Uterus (tissue), 4 donors: Measurements from ENCODE around the gene KCNK3. TPM values are rescaled to one million over a fixed set of nuclear protein-coding genes. Genes with fewer than 3 reads are reported as not detected.

Experiments
- DNase-seq, 2 donors: peaks; one replicate each; pipeline ENCODE4 v3.0.0-alpha.2; 2019 to 2020
- H3K27ac ChIP-seq, 2 donors: fragments of 200-600 bp; sonication (generic); 1 replicate in 1 of 2; 2 replicates in 1 of 2; pipeline ENCODE4 v1.5.1; 2016 to 2018
- H3K27me3 ChIP-seq, 2 donors: fragments of 200-600 bp; sonication (generic); one replicate each; pipeline ENCODE4 v1.5.1; 2018 to 2019; ENCODE audit warnings: control low read depth in 1 of 2
- H3K36me3 ChIP-seq, 2 donors: fragments of 200-600 bp; sonication (generic); one replicate each; pipeline ENCODE4 v1.5.1; 2019; ENCODE audit warnings: control low read depth in 1 of 2
- H3K4me1 ChIP-seq, 2 donors: fragments of 200-600 bp; sonication (generic); one replicate each; pipeline ENCODE4 v1.5.1; 2018 to 2019; ENCODE audit warnings: control low read depth in 1 of 2
- H3K4me3 ChIP-seq, 2 donors: fragments of 200-600 bp; sonication (generic); 1 replicate in 1 of 2; 2 replicates in 1 of 2; pipeline ENCODE4 v1.5.1; 2018 to 2019; ENCODE audit warnings: mild to moderate bottlenecking in 1 of 2
- H3K9me3 ChIP-seq, 2 donors: fragments of 200-600 bp; sonication (generic); one replicate each; pipeline ENCODE4 v1.5.1; 2019; ENCODE audit warnings: control low read depth in 1 of 2
- POLR2A ChIP-seq, 2 donors: fragments of 450-650 bp; IDR thresholded peaks; one replicate each; pipeline ENCODE4 v1.6.1; 2016; ENCODE audit warnings: antibody characterized with exemption in 2 of 2, mild to moderate bottlenecking in 1 of 2, moderate library complexity in 1 of 2
- intact Hi-C: fragments of 100-400 bp; cut with DNase I; formaldehyde crosslinking; loops from one replicate; pipeline ENCODE4 v1.15.1; 2023; ENCODE audit warnings: low total_unique reads
- total RNA-seq, 4 donors: library from RNA; depleted of rRNA in 3 of 4; stranded (reverse); fragments of >200 nt in 3 of 4; gene quantifications; one replicate each; pipeline versions ENCODE4 v1.1.0 to v1.2.4, GENCODE V29; 2014 to 2023
- TF ChIP-seq, protein P1 (sequence below), 4 experiments: fragments of 200-600 bp in 2 of 4; fragments of 450-650 bp in 2 of 4; sonication (generic) in 2 of 4; IDR thresholded peaks; one replicate each; pipeline ENCODE4 v1.5.1; 2016 to 2019; ENCODE audit warnings: antibody characterized with exemption in 4 of 4, mild to moderate bottlenecking in 2 of 4, moderate library complexity in 1 of 4
- donor health status: DM: yes; HTN: yes; CAD: no.

KCNK3 gene
- total RNA-seq, 4 donors from 2014 or later = 0.29 to 7.8 (median 4.6) TPM

DNA sequence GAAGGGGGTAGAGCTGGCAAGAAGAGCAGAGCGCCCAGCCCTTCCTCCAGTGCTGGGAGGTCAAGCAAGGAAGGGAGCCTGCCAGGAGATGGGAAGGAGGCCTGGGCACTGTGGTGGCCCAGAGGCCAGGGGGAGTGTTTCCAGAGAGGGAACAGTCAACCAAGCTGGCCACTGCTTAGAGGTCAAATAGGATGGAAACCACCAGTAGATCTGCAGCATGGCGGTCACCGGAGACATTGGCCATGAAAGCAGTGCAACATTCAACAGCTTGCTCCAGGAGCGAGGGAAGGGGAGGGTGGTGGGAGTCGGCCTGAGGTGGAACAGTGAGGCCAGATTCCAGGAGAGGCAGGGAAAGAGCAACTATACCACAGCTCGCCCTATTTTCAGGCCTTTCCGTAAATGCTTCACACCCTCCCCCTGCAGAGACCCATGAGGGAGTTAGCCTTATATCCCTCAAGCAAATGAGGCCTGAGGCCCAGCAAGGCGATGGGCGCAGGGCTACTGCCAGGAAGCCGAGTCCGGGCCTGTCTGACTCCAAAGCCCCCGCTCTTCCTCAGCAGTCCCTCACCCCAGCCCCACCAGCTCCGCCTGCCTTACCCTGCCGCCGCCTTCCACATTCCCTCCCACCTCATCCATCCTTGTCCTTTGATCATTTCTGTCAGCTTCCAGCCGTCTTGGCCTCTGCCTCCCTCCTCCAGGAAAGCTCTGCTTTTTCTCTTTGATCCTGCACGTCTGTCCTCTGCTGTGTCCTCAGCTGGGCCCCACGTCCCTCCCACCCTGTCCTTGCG is 17.0 kb downstream of the KCNK3 start:
- no peak overlapping the region for H3K4me3 ChIP-seq
- TF ChIP-seq, protein P1, sequence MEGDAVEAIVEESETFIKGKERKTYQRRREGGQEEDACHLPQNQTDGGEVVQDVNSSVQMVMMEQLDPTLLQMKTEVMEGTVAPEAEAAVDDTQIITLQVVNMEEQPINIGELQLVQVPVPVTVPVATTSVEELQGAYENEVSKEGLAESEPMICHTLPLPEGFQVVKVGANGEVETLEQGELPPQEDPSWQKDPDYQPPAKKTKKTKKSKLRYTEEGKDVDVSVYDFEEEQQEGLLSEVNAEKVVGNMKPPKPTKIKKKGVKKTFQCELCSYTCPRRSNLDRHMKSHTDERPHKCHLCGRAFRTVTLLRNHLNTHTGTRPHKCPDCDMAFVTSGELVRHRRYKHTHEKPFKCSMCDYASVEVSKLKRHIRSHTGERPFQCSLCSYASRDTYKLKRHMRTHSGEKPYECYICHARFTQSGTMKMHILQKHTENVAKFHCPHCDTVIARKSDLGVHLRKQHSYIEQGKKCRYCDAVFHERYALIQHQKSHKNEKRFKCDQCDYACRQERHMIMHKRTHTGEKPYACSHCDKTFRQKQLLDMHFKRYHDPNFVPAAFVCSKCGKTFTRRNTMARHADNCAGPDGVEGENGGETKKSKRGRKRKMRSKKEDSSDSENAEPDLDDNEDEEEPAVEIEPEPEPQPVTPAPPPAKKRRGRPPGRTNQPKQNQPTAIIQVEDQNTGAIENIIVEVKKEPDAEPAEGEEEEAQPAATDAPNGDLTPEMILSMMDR (IDR thresholded peaks at IDR 0.05) = no peak
- TF ChIP-seq POLR2A (IDR thresholded peaks at IDR 0.05) = no peak
- H3K4me1 ChIP-seq = no peaks in the 10 kb centered on the region
- no peaks in the 10 kb centered on the region for H3K36me3 ChIP-seq
- no peaks in the 10 kb centered on the region for H3K27me3 ChIP-seq
- no peak overlapping the region for H3K27ac ChIP-seq
- DNase-seq = no peak
- intact Hi-C loops = no loop called here
- H3K9me3 ChIP-seq = no peaks in the 10 kb centered on the region

DNA sequence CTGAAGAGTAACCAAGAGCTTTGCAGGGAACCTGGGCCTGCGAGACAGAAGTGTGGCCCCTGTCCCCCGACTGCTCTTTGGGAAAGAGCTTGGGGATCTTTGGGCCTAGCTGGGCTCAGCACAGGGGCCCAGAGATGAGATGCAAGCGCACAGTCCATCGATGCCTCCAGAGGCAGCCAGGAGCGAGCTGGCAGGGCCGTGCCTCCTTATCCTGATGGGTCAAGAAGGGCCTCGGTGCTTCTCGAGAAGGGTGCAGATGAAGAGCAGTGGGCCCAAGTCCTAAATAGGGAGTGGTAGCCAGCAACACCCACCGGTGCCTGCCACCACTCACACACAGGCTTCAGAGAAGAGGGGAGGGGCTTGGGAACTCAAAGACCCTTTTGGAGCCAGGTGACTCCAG is 17.6 kb downstream of the KCNK3 start:
- Histone ChIP-seq H3K27me3 (no peaks in the 10 kb centered on the region), H3K4me3 (no peak overlapping the region), H3K9me3 (no peaks in the 10 kb centered on the region), H3K27ac (no peak overlapping the region), H3K36me3 (no peaks in the 10 kb centered on the region), H3K4me1 (no peaks in the 10 kb centered on the region)
- no peak for DNase-seq
- TF ChIP-seq, protein P1 (IDR thresholded peaks at IDR 0.05) = no peak
- TF ChIP-seq POLR2A (IDR thresholded peaks at IDR 0.05) = no peak
- intact Hi-C loops = no loop called here

DNA sequence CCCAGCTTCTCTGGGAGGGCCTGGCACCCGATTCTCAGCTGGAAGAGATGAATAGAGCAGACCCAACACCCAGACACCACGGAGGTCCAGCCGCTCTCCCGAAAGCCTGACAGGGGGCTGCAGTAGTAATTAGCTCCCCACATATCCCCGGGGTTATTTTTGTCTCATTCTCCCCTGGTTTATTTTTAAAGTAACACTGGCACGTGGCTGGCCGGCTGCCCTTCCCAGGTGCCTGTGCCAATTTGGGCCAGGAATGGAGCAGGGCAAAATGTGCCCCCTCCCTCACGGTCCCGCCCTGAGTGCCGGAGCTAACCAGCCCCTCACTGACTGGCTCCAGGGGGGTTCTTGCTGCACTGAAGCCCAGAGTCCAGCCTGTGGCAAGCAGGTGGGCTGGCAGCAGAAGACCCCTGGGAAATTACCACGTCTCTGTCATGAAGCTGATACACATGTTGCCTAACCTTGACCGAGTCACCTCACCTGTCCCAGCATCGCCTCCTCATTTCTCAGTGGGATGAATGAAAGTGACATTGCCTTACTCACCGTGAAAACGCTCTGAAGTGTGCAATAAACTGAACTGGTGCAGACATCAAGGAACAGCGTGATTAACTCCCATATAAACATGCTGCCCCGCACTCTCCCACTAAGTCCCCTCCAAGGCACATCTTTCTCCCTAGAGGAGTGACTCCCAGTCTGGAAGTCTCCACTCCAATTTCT is 18.4 kb downstream of the KCNK3 start:
- Histone ChIP-seq H3K27ac (no peak overlapping the region), H3K4me1 (no peaks in the 10 kb centered on the region), H3K9me3 (no peaks in the 10 kb centered on the region), H3K27me3 (no peaks in the 10 kb centered on the region), H3K36me3 (no peaks in the 10 kb centered on the region), H3K4me3 (no peak overlapping the region)
- intact Hi-C loops = no loop called here
- no peak for DNase-seq
- TF ChIP-seq, protein P1 (IDR thresholded peaks at IDR 0.05) = no peak
- no peak for TF ChIP-seq POLR2A (IDR thresholded peaks at IDR 0.05)

DNA sequence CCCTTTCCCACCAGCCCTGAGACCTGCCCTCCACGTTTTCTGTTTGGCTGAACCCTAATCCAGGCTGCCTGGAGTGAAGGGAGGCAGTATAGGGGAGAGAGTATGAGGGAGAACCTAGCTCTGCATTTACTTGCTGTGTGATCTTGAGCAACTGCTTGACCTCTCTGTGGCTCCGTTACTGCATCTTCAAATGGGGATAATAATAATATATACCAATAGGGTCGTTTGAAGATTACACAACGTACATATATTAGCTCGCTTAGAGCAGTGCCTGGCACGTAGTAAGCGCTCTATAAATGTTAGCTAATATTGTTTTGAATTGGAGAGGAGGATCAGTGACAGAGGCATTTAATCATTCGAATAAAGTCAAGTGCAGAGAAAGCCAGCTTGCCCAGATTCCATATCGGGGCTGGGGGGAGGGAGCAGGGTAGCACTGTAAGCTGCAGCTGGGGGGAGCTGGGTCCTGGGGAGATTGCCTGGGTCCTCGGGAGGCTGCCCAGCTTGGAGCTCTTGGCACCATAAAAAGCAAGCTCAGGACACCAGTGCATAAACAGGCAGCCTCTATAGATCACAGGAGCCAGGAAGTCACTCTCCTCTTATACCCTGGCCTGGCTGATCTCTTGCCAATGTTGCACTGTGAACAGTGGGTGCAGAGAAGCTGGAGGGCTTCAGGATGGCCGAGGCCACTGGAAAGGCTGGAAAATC is 19.1 kb downstream of the KCNK3 start:
- no peaks in the 10 kb centered on the region for H3K36me3 ChIP-seq
- intact Hi-C loops = no loop called here
- H3K9me3 ChIP-seq = no peaks in the 10 kb centered on the region
- DNase-seq = no peak
- H3K4me1 ChIP-seq = no peaks in the 10 kb centered on the region
- H3K27ac ChIP-seq = no peak overlapping the region
- no peak overlapping the region for H3K4me3 ChIP-seq
- TF ChIP-seq, protein P1 (IDR thresholded peaks at IDR 0.05) = no peak
- TF ChIP-seq POLR2A (IDR thresholded peaks at IDR 0.05) = no peak
- no peaks in the 10 kb centered on the region for H3K27me3 ChIP-seq
